Trophoblast cell (in vitro differentiated cells and primary cell): Measurements from ENCODE around the gene ARHGEF18.

Source experiments
- DNase-seq, 2 donors: peaks; one replicate each; pipeline ENCODE4 v3.0.0-alpha.2; 2016
- H2AFZ ChIP-seq: 2 replicates; pipeline ENCODE4 v1.6.1; 2013; ENCODE audit warnings: low read length, moderate library complexity, mild to moderate bottlenecking; ENCODE audit not compliant: insufficient read depth, poor library complexity
- H2AK5ac ChIP-seq: 2 replicates; pipeline ENCODE4 v1.6.1; 2013; ENCODE audit warnings: mild to moderate bottlenecking, low read length
- H2BK120ac ChIP-seq: 2 replicates; pipeline ENCODE4 v1.6.1; 2013; ENCODE audit warnings: low read length, mild to moderate bottlenecking, moderate library complexity; ENCODE audit not compliant: insufficient read depth, poor library complexity
- H2BK12ac ChIP-seq: 2 replicates; pipeline ENCODE4 v1.6.1; 2013; ENCODE audit warnings: mild to moderate bottlenecking, low read length, moderate library complexity
- H2BK5ac ChIP-seq: 2 replicates; pipeline ENCODE4 v1.6.1; 2013; ENCODE audit warnings: low read length, low read depth, moderate library complexity, mild to moderate bottlenecking; ENCODE audit not compliant: poor library complexity
- H3K14ac ChIP-seq: 2 replicates; pipeline ENCODE4 v1.6.1; 2013; ENCODE audit warnings: mild to moderate bottlenecking, low read length
- H3K18ac ChIP-seq: 2 replicates; pipeline ENCODE4 v1.6.1; 2013; ENCODE audit warnings: mild to moderate bottlenecking, low read length
- H3K23ac ChIP-seq: 2 replicates; pipeline ENCODE4 v1.6.1; 2013; ENCODE audit warnings: low read length
- H3K27ac ChIP-seq: 2 replicates; pipeline ENCODE4 v1.5.1; 2013; ENCODE audit warnings: low read depth, mild to moderate bottlenecking, inconsistent platforms, low read length, moderate library complexity
- H3K27me3 ChIP-seq: 2 replicates; pipeline ENCODE4 v1.6.1; 2013; ENCODE audit warnings: inconsistent platforms, mild to moderate bottlenecking, low read length, moderate library complexity; ENCODE audit not compliant: insufficient read depth
- H3K36me3 ChIP-seq, 2 experiments: 1 replicate in 1 of 2; 2 replicates in 1 of 2; pipeline ENCODE4 v1.6.1; 2013; ENCODE audit warnings: low read length in 2 of 2, mild to moderate bottlenecking in 2 of 2, moderate library complexity in 1 of 2; ENCODE audit not compliant: insufficient read depth in 2 of 2, control insufficient read depth in 1 of 2
- H3K4ac ChIP-seq: 2 replicates; pipeline ENCODE4 v1.6.1; 2013; ENCODE audit warnings: low read depth, mild to moderate bottlenecking, low read length, moderate library complexity
- H3K4me1 ChIP-seq, 2 experiments: 1 replicate in 1 of 2; 2 replicates in 1 of 2; pipeline ENCODE4 v1.6.1; 2013; ENCODE audit warnings: low read length in 2 of 2, mild to moderate bottlenecking in 2 of 2, moderate library complexity in 1 of 2; ENCODE audit not compliant: insufficient read depth in 2 of 2, control insufficient read depth in 1 of 2
- H3K4me2 ChIP-seq: 2 replicates; pipeline ENCODE4 v1.6.1; 2013; ENCODE audit warnings: inconsistent platforms, mild to moderate bottlenecking, low read length, moderate library complexity
- H3K4me3 ChIP-seq: 2 replicates; pipeline ENCODE4 v1.5.1; 2013; ENCODE audit warnings: mild to moderate bottlenecking, low read depth, low read length, inconsistent platforms
- H3K79me1 ChIP-seq: one replicate; pipeline ENCODE4 v1.6.1; 2013; ENCODE audit warnings: low read length
- H3K79me2 ChIP-seq: 2 replicates; pipeline ENCODE4 v1.6.1; 2013; ENCODE audit warnings: low read length, mild to moderate bottlenecking; ENCODE audit not compliant: control insufficient read depth, insufficient read depth, poor library complexity
- H3K9ac ChIP-seq: 2 replicates; pipeline ENCODE4 v1.6.1; 2013; ENCODE audit warnings: mild to moderate bottlenecking, low read length
- H3K9me3 ChIP-seq: 2 replicates; pipeline ENCODE4 v1.6.1; 2013; ENCODE audit warnings: low read depth, mild to moderate bottlenecking, control low read depth, inconsistent platforms, low read length; ENCODE audit not compliant: insufficient read depth
- H4K12ac ChIP-seq: 2 replicates; pipeline ENCODE4 v1.6.1; 2013; ENCODE audit warnings: low read depth, mild to moderate bottlenecking, low read length, moderate library complexity
- H4K8ac ChIP-seq: 2 replicates; pipeline ENCODE4 v1.6.1; 2013; ENCODE audit warnings: low read depth, mild to moderate bottlenecking, low read length, moderate library complexity
- H4K91ac ChIP-seq: one replicate; pipeline ENCODE4 v1.6.1; 2013; ENCODE audit warnings: low read depth, mild to moderate bottlenecking, low read length, moderate library complexity
- WGBS: extraction: QIAGEN DNeasy Blood & Tissue Kit; methylation state at CpG from one replicate; pipeline ENCODE4 v1.1.7; 2013; ENCODE audit warnings: missing lambda C conversion rate; ENCODE audit not compliant: insufficient read length, insufficient coverage; ENCODE audit errors: extremely low coverage; 5-methylcytosine and 5-hydroxymethylcytosine counted together

The ARHGEF18 gene

DNA sequence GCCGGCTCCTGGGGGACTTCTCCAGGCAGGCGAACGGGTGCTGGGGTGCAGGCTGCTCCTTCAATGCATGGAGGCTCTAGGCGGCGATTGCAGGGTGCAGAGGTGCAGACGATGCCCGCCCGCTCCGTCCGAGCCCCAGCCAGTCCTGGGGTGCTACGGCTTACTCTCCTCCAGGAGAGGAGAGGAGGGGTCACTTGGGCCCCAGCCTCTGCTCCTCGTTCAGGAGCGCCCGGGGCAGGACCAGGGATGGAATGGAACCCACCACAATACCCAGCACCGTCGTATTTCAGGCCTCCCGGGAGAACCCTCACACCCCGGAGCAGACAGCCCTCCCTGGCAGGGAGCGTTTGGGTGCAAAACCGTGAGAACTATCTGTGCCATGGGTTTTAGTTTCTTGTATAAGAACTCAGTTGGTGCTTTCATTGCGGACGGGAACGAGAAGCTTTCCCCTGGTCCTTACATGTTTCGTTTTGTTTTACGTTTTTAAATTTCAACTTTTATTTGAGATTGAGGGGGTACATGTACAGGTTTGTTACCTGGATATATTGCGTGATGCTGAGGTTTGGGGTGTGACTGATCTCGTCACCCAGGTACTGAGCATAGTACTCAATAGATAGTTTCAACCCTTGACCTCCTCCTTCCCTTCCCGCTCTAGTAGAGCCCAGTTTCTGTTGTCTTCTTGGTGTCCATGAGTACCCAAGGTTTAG, 46.8 kb downstream of the ARHGEF18 start:
- Histone ChIP-seq H2BK5ac (peak overlapping the region; percentile 71), H3K27me3 (no peaks in the 10 kb centered on the region), H4K12ac (peak overlapping the region; percentile 59), H3K4ac (peak overlapping the region; percentile 99), H4K91ac (peak overlapping the region; percentile 94), H3K18ac (peak overlapping the region; percentile 43), H3K4me3 (peak overlapping the region; percentile 95), H4K8ac (peak overlapping the region; percentile 84), H2BK12ac (peak overlapping the region; percentile 23), H3K27ac (peak overlapping the region; percentile 35), H3K36me3 (peaks cover 0 to 3% of the 10 kb centered on the region in 2 experiments), H3K4me1 (peaks cover 10 to 27% of the 10 kb centered on the region in 2 experiments), H2BK120ac (peak overlapping the region; percentile 67), H3K79me1 (peaks cover 16% of the 10 kb centered on the region), H3K23ac (no peak overlapping the region), H3K9ac (peak overlapping the region; percentile 95), H3K79me2 (peaks cover 24% of the 10 kb centered on the region), H2AFZ (no peak overlapping the region), H3K9me3 (no peaks in the 10 kb centered on the region), H3K14ac (peak overlapping the region; percentile 94), H2AK5ac (peak overlapping the region; percentile 93), H3K4me2 (peak overlapping the region; percentile 93)
- no CpG with 5 or more reads among the region's 28 CpGs for WGBS
- DNase-seq: no peak

- H2BK120ac ChIP-seq: no peak overlapping the region
- no peaks in the 10 kb centered on the region for H3K9me3 ChIP-seq
- H3K27me3 ChIP-seq: no peaks in the 10 kb centered on the region
- H2BK5ac ChIP-seq: no peak overlapping the region
- no peak overlapping the region for H3K23ac ChIP-seq
- no peak overlapping the region for H4K8ac ChIP-seq
- DNase-seq: peak; percentile 74 to 94
- peaks cover 10% of the 10 kb centered on the region for H3K79me1 ChIP-seq
- H3K4me2 ChIP-seq: no peak overlapping the region
- H3K4me1 ChIP-seq: peaks cover 5 to 21% of the 10 kb centered on the region in 2 experiments
- H2BK12ac ChIP-seq: no peak overlapping the region
- H3K27ac ChIP-seq: no peak overlapping the region
- no peak overlapping the region for H3K14ac ChIP-seq
- H4K91ac ChIP-seq: no peak overlapping the region
- WGBS: no CpG with 5 or more reads among the region's 9 CpGs
- no peak overlapping the region for H4K12ac ChIP-seq
- H3K4ac ChIP-seq: no peak overlapping the region
- peaks cover 24% of the 10 kb centered on the region for H3K79me2 ChIP-seq
- no peak overlapping the region for H3K4me3 ChIP-seq
- H2AFZ ChIP-seq: no peak overlapping the region
- H3K18ac ChIP-seq: no peak overlapping the region
- H3K36me3 ChIP-seq: peaks cover 5 to 10% of the 10 kb centered on the region in 2 experiments
- H2AK5ac ChIP-seq: no peak overlapping the region
- no peak overlapping the region for H3K9ac ChIP-seq
Observed at GRCh38 chr19:7397687-7398086, 49.0 kb downstream of the ARHGEF18 start.
